ENCODE data around the gene DGKH.

DGKH gene

GRCh38 chr13:42011601-42012350 lies 36.7 kb upstream of the DGKH start:
- no peak overlapping the region for H3K9ac ChIP-seq (ENCODE audit: low read length)
- TF ChIP-seq EZH2phosphoT487 (IDR thresholded peaks at IDR 0.05; ENCODE audit: low read length) (no peak), EZH2 (optimal IDR thresholded peaks at IDR 0.05; ENCODE audit: low read depth, low read length) (no peak), CTCF (IDR thresholded peaks at IDR 0.05; ENCODE audit: low read length) (no peak)
- H3K27me3 ChIP-seq (replicated peaks; ENCODE audit: insufficient read depth, low read length): no peaks in the 10 kb centered on the region
- H4K20me1 ChIP-seq (ENCODE audit: insufficient read depth, low read length): no peaks in the 10 kb centered on the region
- H3K79me2 ChIP-seq (ENCODE audit: low read length): no peaks in the 10 kb centered on the region
- H3K4me1 ChIP-seq (ENCODE audit: low read length): no peaks in the 10 kb centered on the region
- no peak overlapping the region for H3K4me2 ChIP-seq (ENCODE audit: low read depth, low read length)
- no peak overlapping the region for H3K27ac ChIP-seq (ENCODE audit: low read length)
- no peak overlapping the region for H2AFZ ChIP-seq (ENCODE audit: low read length)
- no peak overlapping the region for H3K4me3 ChIP-seq (ENCODE audit: low read length)
- no peak for DNase-seq
- no peaks in the 10 kb centered on the region for H3F3A ChIP-seq (ENCODE audit: insufficient read depth, low read length)
- H3K9me2 ChIP-seq (replicated peaks; ENCODE audit: insufficient read depth, low read length): no peaks in the 10 kb centered on the region
- H3K36me3 ChIP-seq (replicated peaks; ENCODE audit: insufficient read depth, low read length): no peaks in the 10 kb centered on the region
- H3K9me3 ChIP-seq (replicated peaks; ENCODE audit: insufficient read depth, low read length): no peaks in the 10 kb centered on the region

GRCh38 chr13:42014119-42014518 lies 34.3 kb upstream of the DGKH start:
- Histone ChIP-seq H3K4me2 (ENCODE audit: low read depth, low read length) (no peak overlapping the region), H3K9ac (ENCODE audit: low read length) (no peak overlapping the region), H3K4me1 (ENCODE audit: low read length) (no peaks in the 10 kb centered on the region), H3K27me3 (replicated peaks; ENCODE audit: insufficient read depth, low read length) (no peaks in the 10 kb centered on the region), H3K79me2 (ENCODE audit: low read length) (no peaks in the 10 kb centered on the region), H2AFZ (ENCODE audit: low read length) (no peak overlapping the region), H3K4me3 (ENCODE audit: low read length) (no peak overlapping the region), H3F3A (ENCODE audit: insufficient read depth, low read length) (no peaks in the 10 kb centered on the region), H3K36me3 (replicated peaks; ENCODE audit: insufficient read depth, low read length) (no peaks in the 10 kb centered on the region), H4K20me1 (ENCODE audit: insufficient read depth, low read length) (no peaks in the 10 kb centered on the region), H3K27ac (ENCODE audit: low read length) (no peak overlapping the region), H3K9me2 (replicated peaks; ENCODE audit: insufficient read depth, low read length) (no peaks in the 10 kb centered on the region), H3K9me3 (replicated peaks; ENCODE audit: insufficient read depth, low read length) (no peaks in the 10 kb centered on the region)
- no peak for TF ChIP-seq CTCF (IDR thresholded peaks at IDR 0.05; ENCODE audit: low read length)
- no peak for TF ChIP-seq EZH2 (optimal IDR thresholded peaks at IDR 0.05; ENCODE audit: low read depth, low read length)
- no peak for TF ChIP-seq EZH2phosphoT487 (IDR thresholded peaks at IDR 0.05; ENCODE audit: low read length)
- DNase-seq: no peak

GRCh38 chr13:42017264-42017663 lies 31.2 kb upstream of the DGKH start:
- no peak for TF ChIP-seq EZH2 (optimal IDR thresholded peaks at IDR 0.05; ENCODE audit: low read depth, low read length)
- no peak for TF ChIP-seq EZH2phosphoT487 (IDR thresholded peaks at IDR 0.05; ENCODE audit: low read length)
- TF ChIP-seq CTCF (IDR thresholded peaks at IDR 0.05; ENCODE audit: low read length): no peak
- no peak for DNase-seq
- no peak overlapping the region for H2AFZ ChIP-seq (ENCODE audit: low read length)
- H3K4me2 ChIP-seq (ENCODE audit: low read depth, low read length): no peak overlapping the region
- H4K20me1 ChIP-seq (ENCODE audit: insufficient read depth, low read length): no peaks in the 10 kb centered on the region
- no peaks in the 10 kb centered on the region for H3K79me2 ChIP-seq (ENCODE audit: low read length)
- no peaks in the 10 kb centered on the region for H3K9me2 ChIP-seq (replicated peaks; ENCODE audit: insufficient read depth, low read length)
- no peaks in the 10 kb centered on the region for H3K9me3 ChIP-seq (replicated peaks; ENCODE audit: insufficient read depth, low read length)
- H3F3A ChIP-seq (ENCODE audit: insufficient read depth, low read length): no peaks in the 10 kb centered on the region
- no peaks in the 10 kb centered on the region for H3K36me3 ChIP-seq (replicated peaks; ENCODE audit: insufficient read depth, low read length)
- no peak overlapping the region for H3K4me3 ChIP-seq (ENCODE audit: low read length)
- no peaks in the 10 kb centered on the region for H3K4me1 ChIP-seq (ENCODE audit: low read length)
- H3K9ac ChIP-seq (ENCODE audit: low read length): no peak overlapping the region
- H3K27me3 ChIP-seq (replicated peaks; ENCODE audit: insufficient read depth, low read length): no peaks in the 10 kb centered on the region
- H3K27ac ChIP-seq (ENCODE audit: low read length): no peak overlapping the region
